Activated CD4-positive, alpha-beta T cell treated with anti-CD3 and anti-CD28 coated beads, Interleukin-2, Interleukin-4, amounts not matched to agents 100 ng/mL and 50 ng/mL, durations not matched to agents 16 hours and 8 hours (primary cell): Measurements from ENCODE around the gene RBBP8NL.

Experiments
- DNase-seq: peaks from one replicate; pipeline ENCODE4 v3.0.0-alpha.2; 2020; ENCODE audit warnings: low spot score

Gene RBBP8NL

DNA sequence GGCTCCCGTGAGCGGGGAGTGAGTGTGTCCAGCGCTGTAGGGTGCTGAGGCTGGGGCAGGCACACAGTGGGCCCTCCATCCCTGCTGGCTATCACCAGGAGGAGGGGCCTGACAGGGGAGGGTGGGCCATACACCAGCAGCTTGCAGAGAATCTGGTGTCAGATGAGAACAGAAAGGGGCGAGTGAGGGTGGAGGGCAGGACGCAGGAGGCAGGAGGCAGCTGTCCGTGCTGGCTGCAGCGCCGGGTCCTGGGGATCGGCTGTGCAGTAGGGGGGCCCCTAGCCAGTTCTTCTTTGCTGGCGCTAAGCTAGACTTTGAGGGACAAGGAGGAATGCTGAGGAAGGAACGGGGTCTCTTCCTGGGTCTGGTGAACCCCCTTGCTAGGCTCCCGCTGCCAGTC is 18.7 kb downstream of the RBBP8NL start:
- no peak for DNase-seq

DNA sequence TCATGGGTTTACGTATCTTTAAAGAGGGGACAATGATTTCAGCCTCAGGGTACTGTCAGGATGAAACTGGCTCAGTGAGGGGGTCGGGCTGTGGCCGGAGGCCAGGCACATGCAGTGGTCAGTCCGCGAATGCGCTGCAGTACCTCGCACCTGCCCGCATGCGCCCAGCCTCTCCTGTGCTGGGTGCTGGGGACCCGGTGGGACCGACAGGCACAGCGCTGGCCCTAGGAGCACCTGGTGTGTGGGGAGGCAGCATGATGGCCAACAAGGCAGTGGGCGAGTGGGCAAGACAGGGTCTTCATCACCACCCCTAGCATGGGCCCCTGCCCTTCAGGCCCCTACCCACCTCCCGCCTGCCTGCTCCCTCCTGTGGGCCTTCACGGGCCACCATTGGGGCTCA is 19.3 kb downstream of the RBBP8NL start:
- no peak for DNase-seq

DNA sequence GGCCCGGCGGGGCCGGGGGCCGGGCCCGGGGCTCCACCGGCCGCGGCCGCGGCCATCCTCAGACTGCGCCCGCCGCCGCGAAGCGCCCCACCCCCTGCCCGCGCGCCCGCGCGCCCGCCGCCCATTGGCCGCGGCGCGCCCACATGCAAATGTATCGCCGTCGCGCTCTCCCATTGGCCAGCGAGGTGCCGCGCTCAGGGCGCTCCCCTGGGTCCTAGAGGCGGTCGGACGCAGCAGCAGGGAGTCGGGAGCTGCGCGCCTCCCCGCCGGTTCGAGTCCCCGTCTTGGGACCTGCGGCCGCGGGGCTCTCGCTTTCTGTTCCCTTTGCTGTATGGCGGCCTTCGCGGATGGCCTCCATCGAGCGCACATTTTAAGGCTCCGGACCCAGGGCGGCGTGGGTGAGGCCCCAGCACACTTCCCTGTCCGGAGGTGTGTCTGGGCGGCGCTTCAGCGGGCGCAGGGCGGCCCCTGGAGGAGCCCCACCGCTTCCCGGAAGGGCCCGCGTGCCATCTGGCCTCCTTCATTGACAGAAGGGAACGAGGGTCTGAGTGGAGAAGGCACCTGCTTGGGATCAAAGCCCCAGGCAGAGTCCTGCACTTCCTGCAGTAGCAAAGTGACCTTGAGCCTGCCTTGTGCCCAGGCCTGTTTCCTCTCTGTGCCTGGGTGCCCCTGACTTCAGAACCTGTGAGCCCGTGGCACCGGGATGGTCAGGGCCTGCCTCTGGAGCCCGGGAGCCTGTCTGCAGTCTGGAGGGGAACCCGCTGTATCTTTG is 19.9 kb downstream of the RBBP8NL start, which contains the start of gene CABLES2:
TSS of gene CABLES2 (minus strand) at position 65 of the 772 bp plus-strand sequence. CDS start at position 56, 9 bp downstream.
- peak; percentile 93 for DNase-seq

DNA sequence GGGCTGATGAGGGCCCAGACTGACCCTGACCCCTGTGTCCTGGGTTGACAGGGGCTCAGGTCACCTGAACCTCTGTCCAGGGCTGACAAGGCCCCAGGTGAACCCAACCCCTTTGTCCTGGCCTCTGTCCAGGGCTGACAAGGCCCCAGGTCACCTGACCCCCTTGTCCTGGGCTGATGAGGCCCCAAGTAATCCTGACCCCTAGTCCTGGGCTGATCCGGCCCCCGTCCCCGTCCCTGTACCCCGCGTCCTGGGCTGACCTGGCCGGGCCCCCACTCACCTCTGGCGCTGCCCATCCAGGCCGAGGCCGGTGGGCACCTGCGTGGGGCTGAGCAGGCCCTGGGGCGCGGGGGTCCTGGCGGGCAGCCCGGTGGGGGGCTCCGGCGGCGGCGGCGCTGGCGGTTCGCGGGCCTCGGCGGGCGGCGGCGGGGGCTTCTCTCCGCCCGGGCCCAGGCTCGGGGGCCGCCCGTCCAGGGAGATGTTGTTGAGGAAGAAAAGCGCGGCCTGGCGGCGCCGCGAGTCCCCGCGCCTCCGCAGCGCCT is 20.6 kb downstream of the RBBP8NL start:
- no peak for DNase-seq

DNA sequence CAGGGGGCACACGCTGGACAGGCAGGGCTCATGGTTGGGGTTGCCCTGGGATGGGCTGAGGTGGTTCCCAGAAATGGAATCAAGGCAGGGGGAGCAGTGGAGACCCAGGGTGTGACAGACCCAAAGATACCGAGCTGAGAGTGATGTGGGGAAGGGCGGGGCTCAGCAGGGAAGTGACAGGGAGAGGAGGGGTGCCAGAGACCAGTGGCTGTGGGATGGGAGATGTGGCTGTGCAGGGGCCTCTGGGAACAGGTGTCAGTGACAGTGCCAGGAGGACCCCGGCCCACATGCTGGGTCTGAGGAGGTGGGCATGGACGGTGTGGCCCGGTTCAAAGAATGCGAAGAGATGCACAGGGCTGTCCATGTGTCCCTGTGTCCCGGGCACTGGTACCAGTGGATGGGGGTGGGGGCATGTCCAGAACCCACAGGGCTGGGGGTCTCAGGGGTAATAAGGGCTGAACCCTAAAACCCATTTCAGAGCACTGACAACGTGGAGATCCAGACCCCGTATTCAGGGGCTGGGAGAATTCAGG is 21.3 kb downstream of the RBBP8NL start:
- no peak for DNase-seq

DNA sequence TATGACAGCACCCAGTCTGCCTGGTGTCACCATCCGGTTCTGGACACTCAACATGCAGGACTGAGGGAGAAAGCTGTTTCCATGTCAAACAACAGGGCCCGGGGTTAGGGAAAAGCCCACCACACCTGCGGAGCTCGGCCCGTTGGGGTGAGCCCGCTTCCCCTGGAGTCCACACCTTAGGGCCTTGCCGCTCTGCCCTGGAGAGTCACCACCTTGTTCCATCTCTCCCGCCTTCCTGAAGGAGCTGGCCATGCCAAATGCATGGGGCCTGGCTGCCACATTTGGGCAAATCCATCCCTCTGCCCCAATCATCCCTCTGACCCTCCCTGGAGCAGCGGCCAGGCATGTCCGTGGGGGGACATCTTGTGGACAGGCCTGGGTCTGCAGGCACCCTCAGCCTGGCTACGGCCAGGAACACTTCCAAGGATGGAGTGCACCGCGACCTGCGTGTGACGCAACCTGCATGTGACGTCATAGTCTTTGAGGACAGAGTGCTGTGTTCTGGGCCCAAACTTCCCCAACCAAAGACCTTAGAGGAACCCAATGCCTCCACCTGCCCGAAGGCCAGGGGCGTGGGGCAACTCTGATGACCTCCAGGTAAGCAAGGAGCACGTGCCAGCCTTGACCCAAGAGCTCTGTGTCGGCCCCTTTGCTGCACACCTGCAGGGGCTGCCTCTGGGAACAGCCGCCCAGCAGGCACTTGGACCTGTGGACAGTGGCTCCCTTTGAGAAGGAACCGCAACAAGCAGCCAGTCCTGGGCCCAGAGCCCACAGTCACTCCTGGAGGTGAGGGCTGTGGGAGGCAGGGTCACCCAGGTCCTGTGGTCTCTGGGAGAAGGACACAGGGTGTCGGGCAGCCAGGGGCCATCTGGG is 22.0 kb downstream of the RBBP8NL start:
- DNase-seq, result no peak

DNA sequence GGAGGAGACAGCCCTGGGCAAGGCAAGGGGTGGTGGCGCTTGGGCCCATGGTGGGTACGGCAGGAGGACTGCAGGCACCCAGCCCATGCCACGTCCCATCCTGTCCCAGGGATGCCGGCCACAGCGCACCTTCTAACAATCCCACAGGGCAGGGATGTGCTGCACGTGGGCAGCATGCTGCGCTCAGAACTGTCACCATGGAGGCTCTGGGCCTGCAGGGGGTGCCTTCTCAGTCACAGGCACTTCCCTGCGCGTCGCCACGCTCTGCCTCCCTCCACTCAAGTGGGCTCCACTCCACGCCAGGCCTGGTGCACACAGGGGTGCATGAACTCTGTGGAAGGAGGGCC is 22.6 kb downstream of the RBBP8NL start:
- no peak for DNase-seq

DNA sequence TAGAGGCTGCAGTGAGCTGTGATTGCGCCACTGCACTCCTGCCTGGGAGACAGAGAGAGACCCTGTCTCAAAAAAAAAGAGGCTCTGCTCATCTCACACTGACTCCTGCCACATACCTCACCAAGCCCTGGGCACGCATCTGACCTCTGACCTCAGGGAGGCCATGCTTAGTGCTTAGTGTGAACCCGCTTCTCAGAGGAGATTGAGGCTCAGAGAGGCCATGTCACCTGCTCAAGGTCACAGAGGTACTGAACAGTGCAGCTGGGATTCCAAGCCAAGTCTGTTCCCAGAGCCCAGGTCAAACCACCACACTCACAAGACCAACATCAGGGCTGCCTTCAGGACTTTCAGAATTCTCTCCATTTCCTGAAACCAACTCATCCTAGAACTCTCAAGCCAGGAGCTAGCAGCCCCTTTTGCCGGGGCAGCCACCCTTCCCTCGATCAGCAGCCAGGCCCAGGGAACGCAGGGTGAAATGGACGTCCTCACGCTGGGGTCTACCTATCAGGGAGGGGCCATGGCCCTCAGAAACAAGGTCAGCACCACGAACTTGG is 23.1 kb downstream of the RBBP8NL start:
- DNase-seq, result no peak

DNA sequence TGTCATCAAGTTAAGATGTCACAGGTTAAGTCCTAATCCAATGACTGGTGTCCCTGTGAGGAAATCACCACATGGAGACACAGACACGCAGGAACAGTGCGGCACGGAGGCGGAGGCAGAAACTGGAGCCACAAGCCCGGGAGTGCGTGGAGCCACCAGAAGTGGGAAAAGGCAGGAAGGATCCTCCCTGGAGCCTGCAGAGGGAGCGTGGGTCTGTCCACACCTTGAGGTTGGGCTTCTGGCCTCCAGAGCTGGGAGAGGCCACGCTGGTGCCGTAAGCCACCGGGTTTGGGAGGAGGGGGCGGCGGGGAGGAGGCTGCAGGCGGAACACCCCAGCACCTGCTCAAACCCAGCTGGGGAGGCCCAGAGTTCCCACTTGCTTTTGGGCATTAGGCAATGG is 24.0 kb downstream of the RBBP8NL start:
- DNase-seq, result no peak

DNA sequence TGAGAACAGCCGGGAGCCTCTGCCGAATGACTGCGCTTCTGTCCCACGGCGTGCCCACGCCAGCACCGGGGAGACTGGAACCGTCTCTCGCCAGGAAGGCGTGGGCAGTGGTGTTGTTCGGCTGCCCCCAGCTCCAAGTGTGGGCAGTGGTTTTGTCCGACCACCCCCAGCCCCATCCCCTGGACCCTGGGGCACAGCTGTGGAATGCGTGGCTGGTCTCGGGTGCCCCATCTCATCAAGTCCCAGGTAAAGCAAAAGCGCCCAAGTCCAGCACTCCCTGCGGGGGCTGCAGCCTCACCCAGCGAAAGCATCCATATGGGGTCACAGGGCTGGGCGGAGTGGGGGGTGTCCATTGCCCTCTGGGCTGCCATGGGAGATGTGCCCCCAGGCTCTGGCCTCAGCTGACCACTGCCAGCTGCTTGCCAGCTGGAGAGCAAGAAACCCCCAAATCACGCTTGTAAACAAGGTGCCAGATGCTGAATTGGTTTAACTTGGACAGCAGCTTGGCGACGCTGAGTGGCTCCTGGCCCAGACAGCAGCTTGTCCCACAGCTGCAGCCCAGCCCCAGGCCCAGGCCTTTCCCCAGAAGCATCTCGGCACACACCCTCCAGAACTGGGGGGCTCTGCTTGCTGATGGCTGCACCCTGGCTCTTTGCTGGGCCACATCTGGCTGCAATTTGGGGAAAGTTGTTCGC is 24.7 kb downstream of the RBBP8NL start:
- DNase-seq, result no peak

DNA sequence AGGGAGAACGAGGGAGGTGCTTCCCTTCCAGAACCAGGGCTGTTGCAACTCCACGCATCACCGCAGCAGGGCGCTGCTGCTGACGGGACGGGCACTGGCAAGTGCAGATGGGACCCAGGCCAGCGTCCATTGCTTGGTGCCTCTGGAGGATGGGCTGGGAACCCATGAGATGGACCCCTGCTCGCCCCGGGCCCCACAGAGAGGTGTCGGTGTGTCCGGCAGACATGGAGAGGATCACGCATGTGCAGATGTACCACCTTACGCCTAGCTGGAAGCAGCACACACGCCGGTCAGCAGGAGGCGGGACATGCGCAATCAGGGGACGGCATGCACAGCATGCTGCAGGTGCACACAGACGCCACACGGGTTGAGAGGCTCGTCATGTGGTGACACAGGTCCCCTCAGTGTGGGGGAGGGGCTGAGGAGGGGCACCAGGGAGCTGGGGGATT is 26.0 kb downstream of the RBBP8NL start:
- no peak for DNase-seq

DNA sequence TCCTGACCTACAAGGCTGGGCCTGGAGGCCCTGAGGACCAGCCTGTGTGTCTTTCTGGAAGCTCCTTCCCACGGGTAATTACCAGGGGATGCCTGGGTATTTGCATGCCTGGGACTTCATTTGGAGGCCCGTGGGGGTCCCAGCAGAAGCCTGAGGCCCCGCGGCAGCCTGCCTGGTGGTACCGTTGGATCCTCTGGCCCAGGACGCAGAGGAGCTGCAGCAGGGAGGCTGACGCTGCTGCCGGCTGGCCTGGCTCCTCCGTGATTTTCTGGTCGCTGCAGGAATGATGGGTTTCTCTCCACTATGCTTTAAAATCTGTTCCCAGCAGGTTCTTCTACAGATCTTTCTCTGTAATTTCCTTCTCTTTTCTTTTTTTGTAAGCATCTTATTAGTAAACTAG is 26.8 kb downstream of the RBBP8NL start:
- no peak for DNase-seq

DNA sequence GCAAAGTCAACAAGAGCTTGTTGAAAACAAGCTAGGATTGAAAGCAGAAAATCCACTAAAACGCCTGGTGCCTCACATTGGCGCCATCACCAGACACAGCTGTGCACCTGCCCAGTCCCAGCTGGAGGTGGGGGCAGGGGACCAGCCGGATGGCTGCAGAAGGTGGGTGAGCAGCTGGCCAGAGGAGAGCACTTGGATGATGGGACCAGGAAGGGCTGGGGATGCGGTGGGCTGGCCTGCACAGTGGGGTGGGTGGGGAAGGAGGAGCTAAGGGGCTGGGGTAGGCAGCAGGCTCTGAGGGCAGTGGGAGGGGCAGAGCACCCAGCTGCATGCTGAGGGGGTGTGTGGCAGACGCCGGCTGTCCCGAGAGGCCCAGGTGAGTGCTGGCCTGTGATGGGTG is 27.3 kb downstream of the RBBP8NL start:
- no peak for DNase-seq

DNA sequence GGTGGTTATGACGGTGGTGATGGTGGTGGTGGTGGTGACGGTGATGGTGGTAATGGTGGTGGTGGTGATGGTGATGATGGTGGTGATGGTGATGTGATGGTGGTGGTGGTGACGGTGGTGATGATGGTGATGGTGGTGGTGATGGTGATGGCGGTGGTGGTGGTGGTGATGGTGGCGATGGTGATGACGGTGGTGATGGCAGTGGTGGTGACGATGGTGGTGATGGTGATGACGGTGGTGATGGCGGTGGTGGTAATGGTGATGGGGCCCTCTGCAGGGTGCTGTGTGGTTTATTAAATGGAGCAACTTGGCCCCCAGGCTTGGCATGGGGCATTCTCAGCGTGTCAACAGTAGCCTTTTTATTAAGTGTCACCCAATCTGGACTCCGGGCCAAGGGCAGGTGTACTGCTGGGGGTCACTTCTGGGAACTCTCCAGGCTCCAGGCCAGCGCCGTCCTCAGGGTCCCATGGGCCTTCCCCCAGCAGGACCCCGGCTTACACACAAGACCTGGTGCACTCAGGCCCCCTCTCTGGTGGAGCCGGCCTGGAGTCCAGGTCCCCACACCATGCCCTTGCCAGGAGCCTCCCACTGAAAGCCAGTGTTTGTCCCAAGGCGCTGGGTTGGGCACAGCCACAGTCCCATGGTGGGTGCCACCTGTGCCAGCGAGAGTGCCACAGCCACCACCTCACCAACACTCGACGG is 29.1 kb downstream of the RBBP8NL start:
- DNase-seq, result no peak

DNA sequence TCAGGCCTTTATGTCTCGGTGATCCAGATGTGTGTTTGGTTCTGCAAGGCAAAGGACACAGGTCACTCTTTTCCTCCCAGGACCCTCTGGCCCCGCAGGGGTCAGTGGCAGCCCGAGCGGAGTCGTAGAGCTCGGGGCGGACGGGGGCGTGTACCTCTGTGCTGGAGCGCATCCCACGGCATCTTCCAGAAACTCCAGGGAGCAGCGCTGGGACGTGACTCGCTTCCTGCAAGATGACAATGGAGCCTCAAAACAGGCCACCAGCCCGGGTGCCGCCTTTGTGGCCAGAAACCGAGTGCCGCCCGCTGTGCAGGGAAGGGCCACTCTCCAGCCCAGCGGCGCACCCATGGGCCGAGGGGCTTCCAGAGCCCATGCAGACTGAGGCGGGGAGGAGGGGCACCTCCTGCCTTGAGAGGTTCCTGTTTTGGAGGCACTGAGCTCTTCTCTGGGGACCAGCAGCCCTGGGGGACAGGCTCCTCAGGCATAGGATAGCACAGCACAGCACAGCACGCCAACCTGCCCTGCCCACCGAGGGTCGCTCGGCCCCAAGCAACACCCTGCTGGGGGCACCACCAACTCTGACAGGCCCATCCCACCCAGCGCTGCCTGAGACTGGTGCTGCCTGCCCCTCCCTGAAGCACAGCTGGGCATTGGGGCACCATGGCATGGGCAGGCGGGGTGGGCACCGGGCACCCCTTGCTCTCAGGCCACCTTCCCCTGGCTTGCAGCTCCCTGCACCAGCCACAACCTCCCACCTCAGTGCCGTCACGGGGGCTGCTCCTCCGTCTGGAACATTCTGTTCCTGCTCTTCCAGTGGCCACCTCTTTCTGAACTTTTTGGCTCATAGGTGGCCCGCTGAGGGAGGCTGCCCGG is 30.7 kb downstream of the RBBP8NL start:
- DNase-seq, result no peak

DNA sequence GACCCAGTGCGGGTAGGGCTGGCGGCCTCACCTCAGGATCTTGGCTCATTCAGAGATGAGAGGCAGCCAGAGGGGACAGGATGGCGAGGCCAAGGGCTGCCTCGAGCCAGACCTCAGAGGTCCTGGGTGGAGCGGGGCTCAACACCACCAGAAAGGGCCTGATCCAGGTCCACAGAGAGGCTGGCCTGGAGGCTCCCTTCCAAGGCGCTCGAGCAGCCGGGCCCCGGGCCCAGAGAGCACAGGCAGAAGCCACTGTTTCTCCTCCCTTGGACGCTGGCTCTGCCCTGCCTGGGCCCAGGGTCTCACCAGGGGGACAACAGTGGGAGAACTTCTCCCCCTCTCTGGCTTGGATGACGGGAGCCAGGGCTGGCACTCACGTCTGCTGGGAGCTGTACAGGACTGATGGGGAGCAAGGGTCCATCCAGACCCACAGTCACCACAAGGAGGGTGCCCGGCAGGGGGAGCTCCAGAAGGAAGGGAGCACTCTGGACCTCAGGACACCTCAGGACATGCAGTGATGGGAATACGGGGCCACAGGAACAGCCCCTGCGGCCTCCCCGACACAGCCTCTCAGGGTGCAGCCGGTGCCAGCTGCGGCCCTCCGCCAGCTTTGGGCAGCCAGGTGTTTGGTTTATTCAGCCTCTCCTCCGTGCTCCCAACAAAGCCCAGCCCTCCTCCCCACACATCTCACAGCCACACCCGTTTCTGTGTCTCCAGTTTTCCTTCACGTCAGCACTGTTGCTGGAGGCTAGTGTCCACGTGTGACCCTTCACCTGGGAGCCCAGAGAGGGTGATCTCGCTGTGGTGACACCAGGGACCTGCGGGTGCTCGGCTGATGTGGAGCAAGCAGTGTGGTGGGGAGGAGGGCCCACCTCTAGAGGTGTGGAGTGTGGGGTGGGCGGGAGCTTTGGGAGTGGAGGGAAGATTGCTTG is 31.8 kb downstream of the RBBP8NL start:
- no peak for DNase-seq

DNA sequence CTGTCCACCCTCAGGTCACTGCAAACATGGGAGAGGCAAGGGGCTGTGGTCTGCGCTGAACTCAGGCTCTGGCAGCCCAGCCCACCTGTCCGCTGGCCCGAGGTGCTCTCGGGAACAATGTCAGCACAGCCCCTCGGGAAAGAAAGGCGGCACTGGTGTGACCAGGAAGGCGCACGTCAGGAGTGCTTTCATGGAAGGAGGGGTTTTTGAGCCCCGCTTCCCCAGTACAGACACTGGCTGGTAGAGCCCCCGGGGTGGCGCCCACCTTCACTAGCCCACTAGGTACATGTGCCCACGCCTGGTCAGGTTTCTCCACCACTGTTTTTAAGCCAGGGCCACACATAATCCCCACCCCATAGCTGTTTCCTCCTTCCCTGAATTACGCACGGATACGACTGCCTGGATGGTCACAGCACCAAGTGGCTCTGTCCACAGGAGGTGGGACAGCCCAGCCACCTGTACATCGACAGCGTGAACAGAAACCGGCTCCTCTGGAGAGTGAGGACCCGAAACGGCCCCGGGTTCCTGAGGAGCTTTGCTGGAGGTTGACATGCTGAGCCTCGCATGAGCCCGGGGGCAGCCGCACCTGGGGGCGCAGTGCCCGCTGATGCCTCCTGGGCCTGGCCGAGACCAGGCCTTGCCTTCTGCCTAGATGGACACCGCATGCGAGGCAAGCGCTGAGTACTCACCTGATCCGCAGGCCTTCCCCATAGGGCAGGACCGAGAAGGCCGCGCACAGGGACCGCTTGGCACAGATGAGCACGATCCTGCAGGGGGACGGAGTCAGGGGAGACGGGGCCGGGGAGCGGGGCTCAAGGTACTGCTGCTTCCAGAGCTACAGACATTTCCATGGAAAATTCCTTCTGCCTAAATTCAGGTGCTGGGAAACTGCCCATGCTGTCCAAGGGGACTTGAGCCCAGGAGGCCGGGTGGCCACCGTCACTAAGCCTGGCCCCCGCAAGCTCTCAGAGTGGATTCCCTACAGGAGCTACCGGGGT is 32.8 kb downstream of the RBBP8NL start:
- no peak for DNase-seq

DNA sequence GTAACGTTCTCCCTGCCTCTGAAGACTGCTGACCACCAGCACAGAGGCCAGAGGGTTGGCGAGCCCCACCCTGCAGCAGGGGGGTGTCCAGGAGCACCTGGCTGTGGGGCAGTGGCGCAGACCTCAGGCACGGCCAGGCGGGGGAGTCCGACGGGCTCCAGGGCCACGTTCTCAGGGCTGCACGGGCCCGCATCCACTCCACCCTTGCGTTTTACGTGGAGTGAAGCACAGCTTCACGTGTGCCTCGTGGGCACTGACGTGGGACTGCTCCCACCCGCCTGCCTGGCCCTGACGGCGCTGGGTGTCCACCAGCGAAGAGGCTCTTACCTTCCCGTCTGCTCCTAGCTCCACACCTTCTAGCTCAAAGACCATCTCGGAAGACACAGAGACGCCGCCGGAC is 33.5 kb downstream of the RBBP8NL start:
- no peak for DNase-seq
